NCI-H2227 (cell line): ENCODE data around the gene TBCB.
"Not testable (repeated sequence)": the region's sequence is repeated elsewhere in the genome, so short reads cannot be mapped to it uniquely, and the experiment has no call there.

Experiments used
- DNase-seq: peaks from one replicate; lab custom pipeline; 2025; ENCODE audit not compliant: unreplicated experiment; lab: John Stamatoyannopoulos, UW

The TBCB gene

GRCh38 chr19:36169084-36169760 lies 54.0 kb downstream of the TBCB start:
- peak; percentile 40 for DNase-seq

GRCh38 chr19:36172852-36173251 lies 57.6 kb downstream of the TBCB start:
- no peak for DNase-seq

- DNase-seq = not testable (repeated sequence)
Observed at GRCh38 chr19:36173846-36174245, 58.6 kb downstream of the TBCB start.
